ELF-1 (cell line): ENCODE data around the gene XRCC6.
A peak's percentile ranks its signal among the peaks of the same experiment; 100 is the strongest.
"Not testable (repeated sequence)": the region's sequence is repeated elsewhere in the genome, so short reads cannot be mapped to it uniquely, and the experiment has no call there.

ENCODE experiments used
- DNase-seq: peaks from one replicate; pipeline ENCODE4 v3.0.0-alpha.2; 2016; ENCODE audit warnings: low read depth, low spot score

Gene XRCC6

GRCh38 chr22:41650229-41650628, 29.1 kb downstream of the XRCC6 start:
- no peak for DNase-seq

- DNase-seq, result no peak
Measured at GRCh38 chr22:41650821-41651220, 29.7 kb downstream of the XRCC6 start.

- DNase-seq, result no peak
Measured at GRCh38 chr22:41654322-41654721, 33.2 kb downstream of the XRCC6 start.

- no peak for DNase-seq
Measured at GRCh38 chr22:41656556-41656955, 35.5 kb downstream of the XRCC6 start.

GRCh38 chr22:41657709-41658108, 36.6 kb downstream of the XRCC6 start:
- DNase-seq, result no peak

DNA sequence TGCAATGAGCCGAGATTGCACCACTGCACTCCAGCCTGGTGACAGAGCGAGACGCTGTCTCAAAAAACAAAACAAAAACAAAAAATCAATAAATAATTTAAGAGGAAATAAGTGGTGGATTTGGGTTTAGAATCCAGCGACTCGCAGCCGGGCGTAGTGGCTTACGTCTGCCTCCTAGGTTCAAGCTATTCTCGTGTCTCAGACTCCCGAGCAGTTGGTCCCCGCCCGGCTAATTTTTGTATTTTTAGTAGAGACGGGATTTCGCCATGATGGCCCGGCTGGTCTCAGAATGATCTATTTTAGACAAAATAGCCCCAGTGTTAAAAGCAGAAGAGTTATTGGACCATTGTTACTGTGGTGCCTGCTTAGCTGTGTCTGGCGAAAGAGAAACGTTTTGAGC, 37.8 kb downstream of the XRCC6 start:
- no peak for DNase-seq

GRCh38 chr22:41659941-41660340, 38.8 kb downstream of the XRCC6 start:
- no peak for DNase-seq

GRCh38 chr22:41660416-41660815, 39.3 kb downstream of the XRCC6 start:
- no peak for DNase-seq

GRCh38 chr22:41661088-41661487, 40.0 kb downstream of the XRCC6 start:
- DNase-seq, result no peak

GRCh38 chr22:41661713-41662112, 40.6 kb downstream of the XRCC6 start:
- no peak for DNase-seq

DNA sequence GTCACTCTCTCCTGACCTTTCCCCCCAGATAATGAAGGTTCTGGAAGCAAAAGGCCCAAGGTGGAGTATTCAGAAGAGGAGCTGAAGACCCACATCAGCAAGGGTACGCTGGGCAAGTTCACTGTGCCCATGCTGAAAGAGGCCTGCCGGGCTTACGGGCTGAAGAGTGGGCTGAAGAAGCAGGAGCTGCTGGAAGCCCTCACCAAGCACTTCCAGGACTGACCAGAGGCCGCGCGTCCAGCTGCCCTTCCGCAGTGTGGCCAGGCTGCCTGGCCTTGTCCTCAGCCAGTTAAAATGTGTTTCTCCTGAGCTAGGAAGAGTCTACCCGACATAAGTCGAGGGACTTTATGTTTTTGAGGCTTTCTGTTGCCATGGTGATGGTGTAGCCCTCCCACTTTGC, 42.5 kb downstream of the XRCC6 start:
- DNase-seq, result not testable (repeated sequence)

DNA sequence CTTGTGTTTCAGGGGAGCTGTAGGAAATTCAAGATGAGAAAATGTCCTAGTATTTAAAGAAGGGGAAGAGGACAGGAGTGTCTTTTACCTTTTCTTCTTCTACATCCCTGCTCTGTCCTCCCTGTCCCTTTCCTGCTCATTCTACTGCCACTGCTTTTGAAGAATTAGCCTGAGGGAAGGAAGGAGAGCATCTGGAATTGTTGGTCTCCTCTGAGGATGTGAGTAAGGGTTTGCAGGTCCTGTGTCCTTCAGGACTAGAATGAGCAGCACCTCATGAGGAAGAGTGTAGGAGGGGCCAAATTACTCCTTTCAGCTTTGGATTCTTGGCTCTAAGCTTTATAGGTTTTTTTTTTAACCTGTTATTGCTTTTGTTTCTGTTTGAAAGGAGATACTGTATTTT, 43.4 kb downstream of the XRCC6 start:
- peak; percentile 40 for DNase-seq

- DNase-seq, result no peak
Measured at GRCh38 chr22:41664951-41665350, 43.9 kb downstream of the XRCC6 start.

DNA sequence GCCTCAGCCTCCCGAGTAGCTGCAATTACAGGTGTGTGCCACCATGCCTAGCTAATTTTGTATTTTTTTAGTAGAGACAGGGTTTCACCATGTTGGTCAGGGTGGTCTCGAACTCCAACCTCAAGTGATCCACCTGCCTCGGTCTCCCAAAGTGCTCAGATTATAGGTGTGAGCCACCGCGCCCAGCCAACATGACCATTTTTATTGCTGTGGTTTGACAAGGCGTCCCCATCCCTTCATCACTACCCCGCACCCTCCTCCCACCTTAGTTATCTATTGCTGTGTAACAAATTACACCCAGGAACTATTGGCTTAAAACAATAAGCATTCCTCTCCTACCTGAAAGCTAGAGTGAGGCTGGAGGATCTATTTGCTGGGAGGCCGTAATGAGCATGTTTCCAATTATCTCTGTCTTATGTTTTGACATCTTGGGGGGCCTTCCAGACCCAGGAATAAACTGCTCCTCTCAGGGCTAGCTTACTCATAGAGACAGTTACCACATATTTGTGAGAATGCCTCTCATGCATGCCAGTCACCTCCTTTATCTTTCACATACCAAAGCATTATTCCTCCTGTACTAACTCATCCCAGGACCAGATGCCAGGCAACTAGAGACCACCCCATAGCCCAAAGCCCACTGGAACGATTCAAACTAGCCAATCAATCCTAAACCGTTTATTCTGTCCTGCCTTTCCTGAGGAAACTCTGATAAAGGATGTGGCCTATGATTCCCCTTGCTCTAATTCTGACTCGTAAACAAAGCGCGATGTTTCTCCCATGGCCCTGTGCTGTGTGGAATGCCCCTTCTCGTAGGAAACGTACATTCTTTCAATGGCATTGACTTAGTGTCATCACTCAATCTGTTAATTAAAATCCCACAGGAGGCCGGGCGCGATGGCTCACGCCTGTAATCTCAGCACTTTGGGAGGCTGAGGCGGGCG, 48.1 kb downstream of the XRCC6 start:
- peak; percentile 18 for DNase-seq

- not testable (repeated sequence) for DNase-seq
Measured at GRCh38 chr22:41672096-41672495, 51.0 kb downstream of the XRCC6 start.

DNA sequence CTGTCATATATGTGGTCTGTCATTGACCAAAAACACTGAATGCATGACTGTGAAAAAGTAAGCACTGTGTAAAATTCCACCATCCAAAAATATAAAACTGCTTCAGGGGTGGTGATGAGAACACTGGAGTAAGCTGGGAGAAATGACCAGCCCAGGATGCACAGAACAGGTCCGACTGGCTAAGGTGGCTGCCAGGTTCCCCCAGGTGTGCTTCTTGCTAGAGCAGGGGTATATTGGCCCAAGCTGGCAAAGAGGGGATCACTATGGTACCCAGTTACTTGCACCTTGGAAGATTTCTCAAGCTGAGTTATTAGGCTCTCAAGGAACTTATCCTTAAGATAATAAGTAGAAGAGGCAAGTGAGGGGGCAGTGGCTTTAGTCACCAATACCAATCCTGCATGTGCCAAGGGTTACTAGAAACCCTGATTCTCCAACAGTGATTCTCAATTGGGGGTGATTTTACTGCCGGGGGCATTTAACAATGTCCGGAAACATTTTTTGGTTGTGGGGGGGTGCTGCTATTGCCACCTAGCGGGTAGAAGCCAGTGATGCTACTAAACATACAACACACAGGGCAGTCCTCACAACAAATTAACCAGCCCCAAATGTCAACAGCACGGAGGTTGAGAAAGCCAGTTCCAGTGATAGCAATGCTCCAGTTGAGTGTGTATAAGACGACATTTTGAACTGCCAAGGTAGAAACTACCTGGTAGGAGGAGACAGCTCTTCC, 51.9 kb downstream of the XRCC6 start:
- DNase-seq, result no peak

DNA sequence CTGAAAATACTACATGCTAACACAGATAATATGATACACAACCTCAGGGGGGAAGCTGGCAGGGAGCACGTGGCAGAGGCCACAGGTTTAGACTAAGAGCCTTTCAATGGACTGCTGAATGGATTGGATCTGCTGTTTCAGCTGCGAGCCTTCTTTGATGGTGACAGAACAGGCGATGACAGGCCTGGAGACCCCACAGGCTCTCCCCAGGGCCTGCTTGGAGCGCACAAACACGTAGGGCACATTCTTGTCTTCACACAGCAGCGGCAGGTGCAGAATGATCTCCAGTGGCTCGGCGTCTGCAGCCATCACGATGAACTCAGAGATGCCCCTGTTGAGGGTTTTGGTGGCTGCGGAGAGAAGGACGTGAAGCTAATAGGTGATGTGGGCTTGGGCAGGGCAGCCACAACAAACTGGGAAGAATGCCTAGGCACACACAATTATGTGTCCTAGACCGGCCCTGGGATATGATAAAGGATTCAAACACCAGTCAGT, 53.8 kb downstream of the XRCC6 start:
- no peak for DNase-seq

GRCh38 chr22:41676134-41676533, 55.0 kb downstream of the XRCC6 start:
- DNase-seq, result no peak

- no peak for DNase-seq
Measured at GRCh38 chr22:41681616-41682015, 60.5 kb downstream of the XRCC6 start.

DNA sequence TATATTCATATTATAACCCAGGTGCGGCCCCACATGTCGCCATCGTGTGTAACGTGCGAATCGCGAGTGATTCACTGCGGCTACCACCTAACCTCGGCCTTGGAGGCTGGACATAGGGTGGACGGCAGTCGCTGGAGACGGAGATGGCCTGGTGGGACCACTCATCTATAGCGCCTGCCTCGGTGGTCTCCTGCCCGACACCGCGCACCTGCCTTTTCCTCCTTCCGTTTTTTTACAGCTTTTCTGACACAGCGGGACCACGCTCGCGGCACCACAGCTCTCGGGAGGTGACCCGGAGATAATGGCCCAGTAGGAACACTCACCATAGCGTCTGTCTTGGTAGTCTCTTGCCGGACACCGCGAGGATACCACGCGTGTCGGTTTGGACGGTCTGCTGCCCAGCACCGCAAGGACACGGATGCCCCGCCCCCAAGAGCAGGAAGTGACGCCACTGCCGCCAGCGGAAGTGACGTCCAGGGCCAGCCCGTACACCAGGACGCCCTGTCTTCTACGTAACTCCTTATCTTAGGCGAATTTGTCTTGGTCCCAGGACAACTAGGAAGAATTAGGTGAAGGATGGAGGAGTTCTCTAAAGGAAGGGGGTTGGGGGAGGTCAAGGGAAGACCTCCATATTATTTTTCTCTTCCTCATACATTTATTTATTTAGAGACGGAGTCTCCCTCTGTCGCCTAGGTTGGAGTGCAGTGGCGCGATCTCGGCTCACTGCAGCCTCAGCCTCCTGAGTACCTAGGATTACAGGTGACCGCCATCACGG, 61.1 kb downstream of the XRCC6 start:
- DNase-seq, result peak; percentile 98

DNA sequence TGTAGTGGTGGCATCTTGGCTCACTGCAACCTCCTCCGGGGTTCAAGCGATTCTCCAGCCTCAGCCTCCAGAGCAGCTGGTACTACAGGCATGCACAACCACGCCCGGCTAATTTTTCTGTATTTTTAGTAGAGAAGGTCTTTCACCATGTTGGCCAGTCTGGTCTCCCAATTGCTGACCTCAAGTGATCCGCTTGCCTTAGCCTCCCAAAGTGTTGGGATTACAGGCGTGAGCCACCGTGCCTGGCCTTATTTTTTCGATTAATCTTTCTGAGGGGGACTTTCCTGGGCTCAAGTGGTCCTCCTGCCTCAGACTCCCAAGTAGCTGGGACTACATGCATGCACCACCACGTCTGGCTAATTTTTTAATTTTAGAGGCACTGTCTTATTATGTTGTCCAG, 62.0 kb downstream of the XRCC6 start:
- DNase-seq, result peak; percentile 23

DNA sequence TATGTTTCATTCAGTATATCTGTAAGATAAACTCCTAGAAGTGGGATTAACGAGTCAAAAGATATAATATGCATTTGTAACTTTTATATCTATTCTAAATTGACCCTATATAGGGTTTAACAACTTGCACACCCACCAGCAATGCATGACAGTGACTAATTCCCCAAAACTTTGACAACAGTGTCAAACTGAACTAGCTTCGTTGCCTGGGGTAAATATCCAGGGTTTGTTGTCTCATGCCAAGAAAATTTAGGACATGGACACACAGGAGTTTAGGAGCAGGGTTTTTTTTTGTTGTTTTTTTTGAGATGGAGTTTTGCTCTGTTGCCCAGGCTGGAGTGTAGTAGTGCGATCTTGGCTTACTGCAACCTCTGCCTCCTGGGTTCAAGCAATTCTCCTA, 62.5 kb downstream of the XRCC6 start:
- DNase-seq, result no peak
